Measurements from ENCODE around the gene PIP5K1C. TPM values are rescaled to one million over a fixed set of nuclear protein-coding genes. Genes with fewer than 3 reads are reported as not detected.

The PIP5K1C gene
- total RNA-seq, 4 donors from 2014 or later, result 73.2 to 180 (median 99.9) TPM

DNA sequence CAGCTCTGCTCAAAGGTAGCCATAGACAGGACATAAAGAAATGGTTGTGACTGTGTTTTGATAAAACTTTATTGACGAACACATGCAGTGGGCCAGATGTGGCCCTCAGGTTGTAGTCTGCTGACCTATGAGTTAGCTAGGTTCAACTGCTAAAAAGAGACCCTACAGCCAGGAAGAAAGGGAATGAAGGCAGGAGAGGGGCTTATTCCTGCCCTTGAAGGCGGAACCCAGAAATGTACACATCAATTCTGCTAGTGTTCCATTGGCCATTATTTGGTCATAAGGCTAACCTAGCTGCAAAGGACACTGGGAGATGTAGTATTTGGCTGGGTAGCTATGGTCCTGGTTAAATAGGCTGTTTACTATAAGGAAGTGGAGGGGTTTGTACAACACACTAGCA lies 43.2 kb upstream of the PIP5K1C start:
- H3K4me3 ChIP-seq, result no peak overlapping the region
- H3K9me3 ChIP-seq, result no peaks in the 10 kb centered on the region
- DNase-seq (ENCODE audit: extremely low spot score), result no peak
- 94% methylated on average over 2 of the region's 2 CpGs for WGBS
- intact Hi-C loops (cut with DNase I), result no loop called here
- no peak for TF ChIP-seq POLR2A (IDR thresholded peaks at IDR 0.05; ENCODE audit: low read depth)
- no peaks in the 10 kb centered on the region for H3K36me3 ChIP-seq
- no peaks in the 10 kb centered on the region for H3K4me1 ChIP-seq
- H3K27me3 ChIP-seq, result peaks cover 0 to 34% (median 0%) of the 10 kb centered on the region in 4 donors
- H3K27ac ChIP-seq (replicated peaks in 1 of 4), result no peak overlapping the region

DNA sequence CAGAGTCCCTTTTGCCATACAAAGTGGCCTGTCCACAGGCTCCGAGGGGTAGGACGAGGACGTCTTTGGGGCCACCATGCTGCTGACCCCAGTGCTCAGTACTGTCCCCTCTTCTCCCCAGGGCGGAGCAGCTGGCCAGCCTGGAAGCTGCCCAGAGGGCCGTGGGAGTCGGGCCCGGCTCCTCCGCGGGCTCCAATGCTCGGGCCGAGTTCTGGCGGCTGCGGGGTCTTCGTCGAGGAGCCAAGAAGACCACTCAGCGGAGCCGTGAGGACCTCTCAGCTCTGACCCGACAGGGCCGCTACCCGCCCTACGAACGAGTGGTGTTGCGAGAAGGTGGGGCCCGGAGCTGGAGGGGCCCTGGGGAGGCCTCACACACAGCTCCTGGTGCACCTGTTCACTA lies 40.2 kb upstream of the PIP5K1C start:
- H3K27me3 ChIP-seq, result peaks cover 0 to 14% (median 0%) of the 10 kb centered on the region in 4 donors
- no peaks in the 10 kb centered on the region for H3K4me1 ChIP-seq
- no peak for TF ChIP-seq EP300 (IDR thresholded peaks at IDR 0.05)
- TF ChIP-seq, protein P1, sequence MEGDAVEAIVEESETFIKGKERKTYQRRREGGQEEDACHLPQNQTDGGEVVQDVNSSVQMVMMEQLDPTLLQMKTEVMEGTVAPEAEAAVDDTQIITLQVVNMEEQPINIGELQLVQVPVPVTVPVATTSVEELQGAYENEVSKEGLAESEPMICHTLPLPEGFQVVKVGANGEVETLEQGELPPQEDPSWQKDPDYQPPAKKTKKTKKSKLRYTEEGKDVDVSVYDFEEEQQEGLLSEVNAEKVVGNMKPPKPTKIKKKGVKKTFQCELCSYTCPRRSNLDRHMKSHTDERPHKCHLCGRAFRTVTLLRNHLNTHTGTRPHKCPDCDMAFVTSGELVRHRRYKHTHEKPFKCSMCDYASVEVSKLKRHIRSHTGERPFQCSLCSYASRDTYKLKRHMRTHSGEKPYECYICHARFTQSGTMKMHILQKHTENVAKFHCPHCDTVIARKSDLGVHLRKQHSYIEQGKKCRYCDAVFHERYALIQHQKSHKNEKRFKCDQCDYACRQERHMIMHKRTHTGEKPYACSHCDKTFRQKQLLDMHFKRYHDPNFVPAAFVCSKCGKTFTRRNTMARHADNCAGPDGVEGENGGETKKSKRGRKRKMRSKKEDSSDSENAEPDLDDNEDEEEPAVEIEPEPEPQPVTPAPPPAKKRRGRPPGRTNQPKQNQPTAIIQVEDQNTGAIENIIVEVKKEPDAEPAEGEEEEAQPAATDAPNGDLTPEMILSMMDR (IDR thresholded peaks at IDR 0.05), result no peak
- intact Hi-C loops (cut with DNase I), result no loop called here
- H3K27ac ChIP-seq (replicated peaks in 1 of 4), result no peak overlapping the region
- H3K36me3 ChIP-seq, result no peaks in the 10 kb centered on the region
- no peak overlapping the region for H3K4me3 ChIP-seq
- 92% methylated on average over 8 of the region's 24 CpGs for WGBS
- H3K9me3 ChIP-seq, result no peaks in the 10 kb centered on the region
- DNase-seq (ENCODE audit: extremely low spot score), result no peak

DNA sequence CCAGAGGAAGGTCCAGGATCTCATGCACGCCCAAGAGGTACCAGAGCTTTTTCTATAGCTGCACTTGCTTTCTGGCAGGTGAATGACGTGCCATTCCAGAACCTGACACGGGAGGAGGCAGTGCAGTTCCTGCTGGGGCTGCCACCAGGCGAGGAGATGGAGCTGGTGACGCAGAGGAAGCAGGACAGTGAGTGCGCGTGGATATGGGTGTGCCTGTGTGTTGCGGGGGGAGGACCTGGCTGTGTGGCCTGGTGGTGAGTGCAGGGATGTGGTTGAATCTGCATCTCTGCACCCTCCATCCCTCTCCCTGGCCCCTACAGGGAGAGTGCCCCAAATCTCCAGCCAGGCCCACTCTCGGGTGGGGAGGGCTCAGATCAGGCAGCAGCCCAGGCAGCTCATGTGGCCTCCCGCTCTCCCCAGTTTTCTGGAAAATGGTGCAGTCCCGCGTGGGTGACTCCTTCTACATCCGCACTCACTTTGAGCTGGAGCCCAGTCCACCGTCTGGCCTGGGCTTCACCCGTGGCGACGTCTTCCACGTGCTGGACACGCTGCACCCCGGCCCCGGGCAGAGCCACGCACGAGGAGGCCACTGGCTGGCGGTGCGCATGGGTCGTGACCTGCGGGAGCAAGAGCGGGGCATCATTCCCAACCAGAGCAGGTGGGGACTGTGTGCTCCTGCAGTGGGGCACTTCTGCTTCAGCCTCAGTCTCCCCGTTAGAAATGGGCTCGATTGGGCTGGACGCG lies 38.4 kb upstream of the PIP5K1C start:
- no peak for DNase-seq (ENCODE audit: extremely low spot score)
- no peaks in the 10 kb centered on the region for H3K36me3 ChIP-seq
- H3K9me3 ChIP-seq, result no peaks in the 10 kb centered on the region
- TF ChIP-seq POLR2AphosphoS5 (IDR thresholded peaks at IDR 0.05) (no peak), POLR2A (IDR thresholded peaks at IDR 0.05; ENCODE audit: low read depth) (no peak), EP300 (IDR thresholded peaks at IDR 0.05) (no peak)
- TF ChIP-seq, protein P1 (IDR thresholded peaks at IDR 0.05), result no peak
- no peaks in the 10 kb centered on the region for H3K4me1 ChIP-seq
- H3K27ac ChIP-seq (replicated peaks in 1 of 4), result no peak overlapping the region
- intact Hi-C loops (cut with DNase I), result no loop called here
- no peak overlapping the region for H3K4me3 ChIP-seq
- H3K27me3 ChIP-seq, result peaks cover 0 to 17% (median 0%) of the 10 kb centered on the region in 4 donors
- WGBS, result 84% methylated on average over 30 of the region's 32 CpGs

DNA sequence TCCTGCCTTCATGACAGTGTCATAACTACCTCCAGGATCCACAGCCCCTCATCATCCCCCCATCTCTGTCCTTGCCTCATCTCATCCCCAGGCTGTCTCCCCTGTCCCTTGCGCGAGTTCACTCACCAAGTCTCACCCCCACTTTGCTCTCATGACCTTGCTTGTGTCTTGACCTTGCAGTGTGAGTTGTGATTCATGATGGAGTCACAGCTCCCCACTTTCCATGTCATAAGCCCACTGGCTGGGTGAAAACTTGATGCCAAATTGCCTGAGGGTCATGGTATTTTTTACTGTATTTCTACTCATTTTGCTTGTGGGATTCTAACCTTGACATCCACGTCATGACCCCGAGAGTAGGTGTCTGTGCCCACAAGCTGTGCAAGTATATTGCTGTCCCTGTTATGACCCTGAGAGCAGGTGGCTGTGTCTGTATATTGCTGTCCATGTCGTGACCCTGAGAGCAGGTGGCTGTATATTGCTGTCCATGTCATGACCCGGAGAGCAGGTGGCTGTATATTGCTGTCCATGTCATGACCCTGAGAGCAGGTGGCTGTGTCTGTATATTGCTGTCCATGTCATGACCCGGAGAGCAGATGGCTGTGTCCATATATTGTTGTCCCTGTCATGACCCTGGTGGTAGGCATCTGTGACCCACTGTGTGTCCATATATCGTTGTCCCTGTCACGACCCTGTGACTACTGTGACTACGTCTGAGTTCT lies 37.4 kb upstream of the PIP5K1C start:
- no peak overlapping the region for H3K4me3 ChIP-seq
- no peaks in the 10 kb centered on the region for H3K9me3 ChIP-seq
- H3K27ac ChIP-seq (replicated peaks in 1 of 4), result no peak overlapping the region
- WGBS, result 89% methylated on average over 10 of the region's 10 CpGs
- intact Hi-C loops (cut with DNase I), result no loop called here
- no peaks in the 10 kb centered on the region for H3K36me3 ChIP-seq
- DNase-seq (ENCODE audit: extremely low spot score), result no peak
- no peaks in the 10 kb centered on the region for H3K4me1 ChIP-seq
- no peak for TF ChIP-seq POLR2AphosphoS5 (IDR thresholded peaks at IDR 0.05)
- TF ChIP-seq, protein P1 (IDR thresholded peaks at IDR 0.05), result no peak
- TF ChIP-seq EP300 (IDR thresholded peaks at IDR 0.05), result no peak
- no peak for TF ChIP-seq POLR2A (IDR thresholded peaks at IDR 0.05; ENCODE audit: low read depth)
- peaks cover 0 to 17% (median 0%) of the 10 kb centered on the region in 4 donors for H3K27me3 ChIP-seq

DNA sequence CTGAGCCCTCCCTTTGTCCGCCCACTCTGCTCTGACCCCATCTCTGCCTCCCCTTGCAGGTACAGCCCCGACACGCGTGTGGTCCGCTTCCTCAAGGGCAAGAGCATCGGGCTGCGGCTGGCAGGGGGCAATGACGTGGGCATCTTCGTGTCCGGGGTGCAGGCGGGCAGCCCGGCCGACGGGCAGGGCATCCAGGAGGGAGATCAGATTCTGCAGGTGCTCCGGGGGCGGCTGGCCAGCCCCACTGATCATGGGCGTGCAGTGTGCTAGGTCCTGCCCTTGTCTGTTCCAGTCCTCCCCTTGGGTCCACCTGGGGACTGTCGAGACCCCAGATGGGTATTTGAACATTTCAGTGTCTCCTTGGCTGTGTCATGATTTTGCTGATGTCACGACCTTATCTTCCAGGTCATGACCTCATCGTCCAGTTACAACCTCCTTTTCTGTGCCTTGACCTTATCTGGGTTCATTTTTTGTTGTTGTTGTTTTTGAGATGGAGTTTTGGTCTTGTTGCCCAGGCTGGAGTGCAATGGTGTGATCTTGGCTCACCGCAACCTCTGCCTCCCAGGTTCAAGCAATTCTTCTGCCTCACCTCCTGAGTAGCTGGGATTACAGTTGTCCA lies 35.9 kb upstream of the PIP5K1C start:
- Histone ChIP-seq H3K4me1 (no peaks in the 10 kb centered on the region), H3K27me3 (peaks cover 0 to 17% (median 0%) of the 10 kb centered on the region in 4 donors), H3K27ac (replicated peaks in 1 of 4) (no peak overlapping the region), H3K4me3 (no peak overlapping the region), H3K36me3 (no peaks in the 10 kb centered on the region), H3K9me3 (no peaks in the 10 kb centered on the region)
- TF ChIP-seq, protein P1 (IDR thresholded peaks at IDR 0.05), result no peak
- TF ChIP-seq EP300 (IDR thresholded peaks at IDR 0.05) (no peak), POLR2AphosphoS5 (IDR thresholded peaks at IDR 0.05) (no peak)
- intact Hi-C loops (cut with DNase I), result no loop called here
- WGBS, result 70% methylated on average over 8 of the region's 21 CpGs
- no peak for DNase-seq (ENCODE audit: extremely low spot score)
